SJSA1 (cell line): ENCODE results near the gene MTNR1A. TPM values are rescaled to one million over a fixed set of nuclear protein-coding genes. Genes with fewer than 3 reads are reported as not detected.
A peak's percentile ranks its signal among the peaks of the same experiment; 100 is the strongest.

ENCODE experiments used
- DNase-seq, 2 experiments: peaks; one replicate each; pipeline ENCODE4 v3.0.0-alpha.2; 2015 to 2020; ENCODE audit warnings: low spot score in 2 of 2, low read depth in 1 of 2
- H3K27ac ChIP-seq: fragments of 250-450 bp; sonication (Bioruptor Pico); 2 replicates; pipeline ENCODE4 v1.5.1; 2020; ENCODE audit warnings: mild to moderate bottlenecking, moderate library complexity
- H3K27me3 ChIP-seq: fragments of 250-450 bp; sonication (Bioruptor Pico); replicated peaks from 2 replicates; pipeline ENCODE4 v1.5.1; 2020; ENCODE audit warnings: mild to moderate bottlenecking, moderate library complexity
- H3K36me3 ChIP-seq: fragments of 250-450 bp; sonication (Bioruptor Pico); 2 replicates; pipeline ENCODE4 v1.5.1; 2020; ENCODE audit warnings: mild to moderate bottlenecking
- H3K4me1 ChIP-seq: fragments of 250-450 bp; sonication (Bioruptor Pico); replicated peaks from 2 replicates; pipeline ENCODE4 v1.6.1; 2021; ENCODE audit warnings: mild to moderate bottlenecking
- H3K4me3 ChIP-seq: fragments of 250-450 bp; sonication (Bioruptor Pico); 2 replicates; pipeline ENCODE4 v1.5.1; 2020; ENCODE audit warnings: mild to moderate bottlenecking
- H3K9me3 ChIP-seq: fragments of 250-450 bp; sonication (Bioruptor Pico); replicated peaks from 2 replicates; pipeline ENCODE4 v1.5.1; 2020; ENCODE audit warnings: mild to moderate bottlenecking
- total RNA-seq: library from RNA; depleted of rRNA; stranded (reverse); fragments of >200 nt; shearing (Covaris generic); gene quantifications from 2 replicates; pipeline ENCODE4 v1.2.3, GENCODE V29; 2014; rRNA removed

The MTNR1A gene
- total RNA-seq = 0.13 TPM in 1 of 2 replicates, not detected in the other

DNA sequence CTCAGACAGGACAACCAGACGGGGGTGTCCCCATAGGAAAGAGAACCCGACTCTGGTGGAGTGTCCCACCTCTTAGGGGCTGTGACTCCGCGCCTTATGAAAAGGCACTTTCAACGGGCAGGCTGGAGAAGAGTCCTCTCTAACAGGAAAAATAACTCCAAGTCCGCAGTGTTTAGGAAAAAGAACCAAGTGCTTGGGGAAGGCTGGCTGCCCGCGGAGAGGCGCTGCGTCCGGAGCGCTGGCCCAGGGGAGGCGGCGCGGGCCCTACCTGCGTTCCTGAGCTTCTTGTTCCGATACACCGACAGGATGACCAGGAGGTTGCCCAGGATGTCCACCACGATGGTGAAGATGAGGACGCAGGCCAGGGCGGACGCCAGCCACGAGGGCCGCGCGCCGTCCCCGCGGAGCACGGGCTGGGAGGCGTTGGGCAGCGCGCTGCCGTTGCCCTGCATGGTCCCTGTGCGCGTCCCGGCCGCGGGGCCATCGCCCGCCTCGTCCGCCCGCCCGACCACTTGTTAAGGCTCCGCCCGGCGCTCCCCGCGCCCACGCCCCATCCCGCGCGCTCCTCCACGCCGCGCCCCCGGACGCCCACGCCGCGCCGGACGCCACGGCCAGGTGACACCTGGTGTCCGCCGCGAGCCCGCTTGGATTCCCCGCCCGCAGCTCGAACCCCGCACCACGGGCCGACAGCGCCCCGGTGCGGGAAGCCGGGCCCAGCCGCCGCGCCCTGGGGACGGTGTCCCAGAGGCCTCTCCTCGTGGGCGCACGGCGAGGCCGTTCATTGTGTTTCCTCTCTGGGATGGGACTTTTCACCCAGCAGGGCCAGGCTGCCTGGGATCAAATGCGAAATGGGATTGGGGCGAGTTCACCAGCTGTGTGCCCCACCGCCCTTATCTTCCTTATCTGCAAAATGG, at the start of gene MTNR1A:
Gene MTNR1A (minus strand): TSS at position 654 of the 914 bp plus-strand sequence. CDS start 202 bp downstream, at position 452.
- Histone ChIP-seq H3K9me3 (peaks cover 2% of the 10 kb centered on the region), H3K27ac (no peak within 1 kb of the TSS), H3K27me3 (no peaks in the 10 kb centered on the region; the same call in 1 of the 2 replicates), H3K4me3 (peak within 1 kb of the TSS; percentile 48), H3K4me1 (peaks cover 26% of the 10 kb centered on the region), H3K36me3 (no peaks in the 10 kb centered on the region)
- peak; percentile 43 to 62 for DNase-seq

DNA sequence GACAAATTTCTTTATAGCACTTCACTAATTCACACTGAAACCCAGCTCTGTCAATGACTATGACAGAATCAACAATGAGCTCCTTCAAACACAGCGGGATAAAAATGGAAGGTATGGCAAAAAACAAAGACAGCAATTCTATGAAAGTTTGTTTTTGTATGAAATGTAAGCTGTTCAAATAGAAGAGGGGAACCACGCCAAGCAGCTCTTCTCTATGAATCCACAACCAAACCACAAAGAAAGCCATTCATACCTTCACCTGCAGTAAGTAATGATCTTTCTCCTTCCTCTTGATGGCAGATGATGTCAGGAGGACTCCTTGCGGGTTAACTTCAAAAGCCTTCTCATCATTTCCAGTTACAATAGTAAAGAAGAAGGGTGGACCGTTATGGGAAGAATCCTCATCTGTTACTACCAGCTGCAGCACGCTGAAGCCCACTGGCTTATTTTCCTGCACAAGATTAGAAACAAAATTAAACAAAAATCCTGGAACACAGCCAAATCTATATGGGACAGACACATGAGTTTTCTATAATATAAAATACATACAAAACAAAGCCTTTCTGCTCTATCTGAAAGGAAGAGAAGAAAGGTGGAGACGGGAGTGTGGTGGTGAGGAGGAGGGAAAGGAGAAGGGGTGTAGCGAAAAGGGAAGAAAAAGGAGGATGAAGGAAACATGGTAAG, 48.9 kb upstream of the MTNR1A start:
- H3K9me3 ChIP-seq = no peaks in the 10 kb centered on the region
- no peak overlapping the region for H3K4me3 ChIP-seq
- H3K4me1 ChIP-seq = peaks cover 30% of the 10 kb centered on the region
- no peak for DNase-seq
- H3K27me3 ChIP-seq = no peaks in the 10 kb centered on the region
- H3K27ac ChIP-seq = no peak overlapping the region
- H3K36me3 ChIP-seq = peaks cover 94% of the 10 kb centered on the region

DNA sequence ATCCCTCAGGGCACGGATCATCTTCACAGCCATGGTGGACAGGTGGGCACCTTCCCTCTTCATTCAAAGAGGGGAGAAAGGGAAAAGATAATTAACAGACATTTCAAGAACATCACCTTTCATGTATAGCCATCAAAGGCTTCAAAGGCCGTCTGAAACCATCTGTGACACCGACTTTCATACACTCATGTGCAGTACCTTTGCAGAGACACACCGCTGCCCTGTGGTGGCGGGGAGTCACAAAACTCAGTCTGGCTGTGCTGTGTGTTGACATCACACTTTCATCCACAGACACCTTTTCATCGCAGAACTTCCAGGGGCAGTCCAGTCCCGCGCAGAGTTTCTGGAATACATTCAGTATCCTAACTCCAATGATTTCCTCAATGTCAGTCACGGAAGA, 47.6 kb upstream of the MTNR1A start:
- no peak for DNase-seq
- H3K4me1 ChIP-seq = peaks cover 25% of the 10 kb centered on the region
- no peaks in the 10 kb centered on the region for H3K27me3 ChIP-seq
- peaks cover 94% of the 10 kb centered on the region for H3K36me3 ChIP-seq
- H3K9me3 ChIP-seq = no peaks in the 10 kb centered on the region
- no peak overlapping the region for H3K27ac ChIP-seq
- no peak overlapping the region for H3K4me3 ChIP-seq

DNA sequence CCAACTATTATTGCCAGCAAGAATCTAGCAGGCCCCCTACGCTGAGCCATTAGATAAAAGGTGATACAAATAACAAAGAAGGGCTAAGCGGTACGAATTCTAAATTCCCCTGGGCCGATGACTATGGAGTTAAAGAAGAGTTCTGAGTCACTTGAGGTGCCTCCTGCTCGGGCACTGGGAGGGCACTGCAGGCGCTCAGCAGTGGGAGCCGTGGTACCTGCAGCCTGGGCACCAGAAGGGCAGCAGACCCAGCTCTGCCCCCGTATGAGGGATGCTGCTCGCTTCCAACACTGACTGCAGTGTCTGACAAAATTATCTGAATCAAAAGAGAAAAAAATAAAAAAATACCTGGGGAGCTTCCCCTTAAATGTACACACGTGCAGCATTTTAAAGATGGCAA, 44.1 kb upstream of the MTNR1A start:
- Histone ChIP-seq H3K27ac (no peak overlapping the region), H3K27me3 (no peaks in the 10 kb centered on the region), H3K4me1 (no peaks in the 10 kb centered on the region), H3K4me3 (no peak overlapping the region), H3K36me3 (peaks cover 99% of the 10 kb centered on the region), H3K9me3 (no peaks in the 10 kb centered on the region)
- no peak for DNase-seq

DNA sequence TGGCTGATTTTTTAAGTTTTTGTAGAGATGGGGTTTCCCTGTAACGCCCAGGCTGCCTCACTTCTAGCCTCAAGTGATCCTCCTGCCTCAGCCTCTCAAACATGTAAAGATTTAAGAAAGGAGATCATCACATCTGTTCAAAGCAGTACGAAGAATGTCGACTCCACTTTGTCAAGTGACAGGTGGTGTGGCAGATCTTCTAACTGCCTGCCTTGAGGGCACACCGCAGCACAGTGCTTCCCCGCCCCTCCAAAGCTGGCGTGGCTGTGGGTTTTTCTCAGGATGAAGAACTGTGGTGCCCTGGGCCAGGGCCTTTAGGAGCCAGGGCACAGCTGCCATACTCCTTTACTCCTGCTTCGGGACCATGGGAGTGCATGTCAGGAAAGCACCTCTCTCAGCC, 43.3 kb upstream of the MTNR1A start:
- Histone ChIP-seq H3K27ac (no peak overlapping the region), H3K36me3 (peaks cover 99% of the 10 kb centered on the region), H3K4me1 (peaks cover 5% of the 10 kb centered on the region), H3K4me3 (no peak overlapping the region), H3K9me3 (no peaks in the 10 kb centered on the region), H3K27me3 (no peaks in the 10 kb centered on the region)
- no peak for DNase-seq

DNA sequence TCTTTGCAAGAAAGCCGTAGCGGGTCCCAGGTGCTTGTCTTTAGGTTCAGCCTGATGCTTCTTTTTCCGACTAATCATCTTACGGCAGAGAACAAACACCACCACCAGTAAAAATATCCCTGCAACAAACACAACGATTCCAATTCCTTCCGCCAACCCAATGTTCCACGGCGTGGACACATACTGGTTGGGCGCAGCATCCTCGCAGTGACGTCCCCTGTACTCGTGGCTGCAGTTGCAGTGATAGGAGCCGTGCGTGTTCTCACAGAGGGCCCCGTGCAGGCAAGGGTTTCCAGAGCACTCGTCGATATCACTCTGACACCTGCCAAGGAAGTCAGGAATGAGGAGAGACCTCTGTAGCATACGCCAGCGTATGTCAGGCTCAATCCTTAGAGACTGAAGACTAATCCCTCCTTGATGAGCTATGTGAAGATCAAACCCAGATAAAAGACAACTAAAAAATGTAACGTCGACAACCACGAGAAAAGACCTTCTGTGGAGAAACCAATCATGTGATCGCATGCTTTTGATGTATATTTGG, 41.6 kb upstream of the MTNR1A start:
- DNase-seq = no peak

DNA sequence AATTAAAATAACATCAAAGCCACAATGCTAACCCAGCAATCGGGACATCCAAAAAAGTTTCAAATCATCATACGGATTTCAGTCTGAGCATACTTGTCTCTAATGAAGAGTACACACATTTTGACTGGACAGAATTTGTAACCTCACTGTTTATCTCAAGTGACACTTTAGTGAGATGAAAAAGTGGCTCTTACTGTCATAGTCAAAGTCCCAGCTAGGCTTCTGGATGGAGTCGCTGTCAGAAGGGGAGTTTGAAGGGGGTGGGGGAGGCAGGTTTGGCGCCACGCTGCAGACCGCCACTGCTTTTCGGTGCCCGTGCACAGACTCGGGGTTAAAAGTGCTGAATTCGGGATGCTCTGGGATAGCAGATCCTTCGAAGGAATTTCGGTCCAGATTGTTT, 41.0 kb upstream of the MTNR1A start:
- Histone ChIP-seq H3K27ac (no peak overlapping the region), H3K27me3 (no peaks in the 10 kb centered on the region), H3K4me3 (no peak overlapping the region), H3K9me3 (no peaks in the 10 kb centered on the region), H3K36me3 (peaks cover 99% of the 10 kb centered on the region), H3K4me1 (peaks cover 12% of the 10 kb centered on the region)
- DNase-seq = no peak

More for the DNA sequence above, 41.6 kb upstream of the MTNR1A start:
- no peak overlapping the region for H3K4me3 ChIP-seq
- no peaks in the 10 kb centered on the region for H3K27me3 ChIP-seq
- H3K36me3 ChIP-seq = peaks cover 99% of the 10 kb centered on the region
- peaks cover 12% of the 10 kb centered on the region for H3K4me1 ChIP-seq
- no peak overlapping the region for H3K27ac ChIP-seq
- no peaks in the 10 kb centered on the region for H3K9me3 ChIP-seq

DNA sequence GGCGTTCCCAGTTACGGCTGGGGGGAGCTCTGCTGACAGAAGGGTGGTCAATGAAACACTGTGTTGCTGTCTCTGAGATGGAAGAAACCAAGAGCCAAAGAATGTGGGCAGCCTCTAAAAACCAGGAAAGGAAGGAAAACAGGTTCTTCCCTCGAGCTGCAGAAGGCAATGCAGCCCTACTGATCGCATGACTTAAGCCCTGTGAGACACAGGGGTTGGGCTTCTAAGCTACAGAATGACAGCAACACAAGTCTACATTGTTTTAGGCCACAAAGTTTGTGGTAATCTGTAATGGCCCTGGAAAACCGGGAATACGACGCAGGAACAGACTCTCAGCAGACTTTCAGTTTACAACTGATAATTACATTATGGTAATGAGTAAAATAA, 38.2 kb upstream of the MTNR1A start:
- H3K27me3 ChIP-seq = no peaks in the 10 kb centered on the region
- H3K27ac ChIP-seq = peak overlapping the region; percentile 40; the same call in 1 of the 2 replicates
- no peaks in the 10 kb centered on the region for H3K9me3 ChIP-seq
- H3K4me3 ChIP-seq = no peak overlapping the region
- H3K4me1 ChIP-seq = peaks cover 12% of the 10 kb centered on the region
- H3K36me3 ChIP-seq = peaks cover 99% of the 10 kb centered on the region
- no peak for DNase-seq

DNA sequence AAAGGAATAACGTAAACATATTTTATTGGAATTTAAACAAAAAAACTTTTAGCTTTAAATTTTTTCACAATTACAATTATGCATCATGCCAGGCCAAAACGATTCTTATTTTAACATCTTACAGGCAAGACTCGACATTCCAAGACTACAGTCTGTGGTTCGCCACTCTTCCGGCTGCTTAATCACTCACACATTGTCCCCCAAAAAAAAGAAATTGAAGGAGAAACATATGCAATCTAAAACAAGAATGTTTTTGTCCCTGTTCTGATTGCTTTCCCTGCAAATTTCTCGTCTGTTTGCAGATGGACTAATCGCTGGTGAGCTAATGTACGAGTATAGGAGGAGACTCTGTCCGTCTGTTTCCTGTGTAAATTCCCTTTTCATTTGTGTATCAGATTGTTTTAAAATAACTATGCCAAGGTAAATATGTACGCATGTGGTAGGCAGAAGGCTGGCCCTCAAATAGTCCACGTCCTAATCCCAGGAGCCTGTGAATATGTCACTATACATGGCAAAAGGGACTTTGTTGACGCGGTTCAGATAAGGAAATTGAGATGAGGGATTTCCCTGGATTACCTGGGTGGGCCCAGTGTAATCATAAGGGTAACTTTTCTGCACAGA, 37.7 kb upstream of the MTNR1A start:
- DNase-seq = peak in 1 of 2 experiments; percentile 61
- Histone ChIP-seq H3K27ac (peak overlapping the region; percentile 40; the same call in 1 of the 2 replicates), H3K4me3 (no peak overlapping the region), H3K4me1 (peaks cover 12% of the 10 kb centered on the region), H3K27me3 (no peaks in the 10 kb centered on the region), H3K9me3 (no peaks in the 10 kb centered on the region), H3K36me3 (peaks cover 99% of the 10 kb centered on the region)

DNA sequence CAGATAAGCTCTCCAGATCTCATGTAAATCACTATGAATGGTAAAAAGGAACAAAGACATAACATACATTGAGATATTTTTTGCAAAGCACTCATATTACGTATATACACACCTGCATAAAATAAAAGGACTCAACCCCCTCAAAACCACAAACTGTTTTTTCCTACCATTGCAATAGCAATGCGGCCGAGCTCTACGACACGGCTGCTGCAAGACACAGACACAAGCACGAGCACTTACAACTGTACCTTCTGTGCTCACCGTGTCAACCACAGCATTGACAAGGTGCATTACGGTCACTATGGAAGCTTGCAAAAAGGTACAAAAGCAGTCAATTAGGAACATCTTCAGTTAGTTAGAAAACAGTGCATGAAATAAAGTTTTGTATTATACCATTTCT, 37.1 kb upstream of the MTNR1A start:
- no peak for DNase-seq
- Histone ChIP-seq H3K27me3 (no peaks in the 10 kb centered on the region), H3K4me1 (peaks cover 12% of the 10 kb centered on the region), H3K27ac (no peak overlapping the region), H3K9me3 (no peaks in the 10 kb centered on the region), H3K36me3 (peaks cover 99% of the 10 kb centered on the region), H3K4me3 (no peak overlapping the region)

DNA sequence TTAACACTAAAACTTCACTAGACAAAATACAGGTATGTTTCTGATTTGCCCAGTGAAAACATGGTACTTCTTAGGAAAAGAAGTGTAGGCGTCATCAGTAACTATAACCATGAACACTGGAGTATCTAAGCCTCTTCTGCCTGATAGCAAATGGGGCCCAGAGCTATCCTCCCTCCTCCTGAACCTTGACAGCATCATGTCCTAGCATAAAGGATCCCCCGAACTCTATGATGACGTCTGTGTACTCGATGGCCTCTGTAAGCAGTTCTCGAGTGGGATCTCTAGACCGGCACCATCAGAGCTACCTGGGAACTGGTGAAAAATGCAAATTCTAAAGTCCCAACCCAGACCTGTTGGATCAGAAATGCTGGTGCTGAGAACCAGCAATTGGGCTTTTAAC, 36.3 kb upstream of the MTNR1A start:
- H3K27ac ChIP-seq = no peak overlapping the region
- peaks cover 99% of the 10 kb centered on the region for H3K36me3 ChIP-seq
- H3K27me3 ChIP-seq = no peaks in the 10 kb centered on the region
- no peak for DNase-seq
- H3K4me3 ChIP-seq = no peak overlapping the region
- H3K9me3 ChIP-seq = no peaks in the 10 kb centered on the region
- H3K4me1 ChIP-seq = peaks cover 12% of the 10 kb centered on the region

DNA sequence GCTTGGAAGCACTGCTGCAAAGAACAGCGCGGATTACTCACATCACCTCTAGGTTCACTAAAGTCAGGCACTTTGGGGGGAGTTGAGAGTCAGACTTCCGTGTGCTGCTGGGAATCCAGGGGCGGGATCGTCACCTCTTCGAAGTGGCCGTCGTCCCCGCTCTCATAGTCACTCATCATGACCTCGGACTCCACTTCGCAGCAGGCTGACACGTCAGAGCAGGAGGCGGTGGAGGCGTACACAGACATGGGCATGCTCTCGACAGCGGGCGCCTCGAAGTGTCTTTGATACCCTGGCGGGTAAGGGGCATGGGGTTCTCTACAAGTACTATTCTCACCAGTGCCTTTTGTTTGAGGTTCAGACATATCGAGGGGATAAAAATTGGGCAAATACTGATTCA, 33.1 kb upstream of the MTNR1A start:
- H3K4me3 ChIP-seq = no peak overlapping the region
- H3K36me3 ChIP-seq = peaks cover 100% of the 10 kb centered on the region
- H3K4me1 ChIP-seq = peaks cover 4% of the 10 kb centered on the region
- no peaks in the 10 kb centered on the region for H3K9me3 ChIP-seq
- H3K27me3 ChIP-seq = no peaks in the 10 kb centered on the region
- DNase-seq = no peak
- H3K27ac ChIP-seq = no peak overlapping the region

DNA sequence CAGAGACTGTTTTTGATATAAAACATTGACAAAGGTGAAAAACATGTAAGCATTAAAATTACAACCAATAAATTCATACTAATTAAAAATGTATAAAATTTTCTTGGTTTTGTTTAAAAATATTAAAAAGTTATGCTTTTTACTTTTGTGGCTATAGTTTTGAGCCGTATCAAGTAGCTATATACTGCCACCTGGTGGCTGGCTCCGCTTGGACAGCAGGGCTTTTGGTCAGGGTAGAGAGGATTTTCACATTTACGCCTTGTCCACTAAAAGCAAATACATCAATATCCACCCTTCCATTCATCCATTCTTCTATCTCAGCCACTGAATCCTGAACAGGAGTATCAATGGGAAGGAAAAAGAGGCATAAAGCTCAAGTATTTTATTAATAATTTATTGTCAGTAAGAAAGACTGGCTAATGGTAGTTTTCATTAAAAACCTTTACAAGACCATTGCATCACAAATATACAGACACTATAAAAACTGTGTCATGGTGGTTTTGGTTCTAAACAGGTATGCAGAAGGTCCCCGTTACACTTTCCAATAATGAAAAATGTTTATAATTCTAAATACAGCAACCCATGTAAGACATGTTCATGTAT, 32.1 kb upstream of the MTNR1A start:
- peaks cover 100% of the 10 kb centered on the region for H3K36me3 ChIP-seq
- no peaks in the 10 kb centered on the region for H3K27me3 ChIP-seq
- H3K9me3 ChIP-seq = no peaks in the 10 kb centered on the region
- DNase-seq = peak; percentile 54 to 72
- H3K27ac ChIP-seq = no peak overlapping the region
- H3K4me3 ChIP-seq = no peak overlapping the region
- H3K4me1 ChIP-seq = no peaks in the 10 kb centered on the region; the same call in 1 of the 2 replicates
